ENCODE measurements around the gene LPAR5. TPM values are rescaled to one million over a fixed set of nuclear protein-coding genes. Genes with fewer than 3 reads are reported as not detected.

LPAR5 gene
- not detected in 2 replicates for total RNA-seq

DNA sequence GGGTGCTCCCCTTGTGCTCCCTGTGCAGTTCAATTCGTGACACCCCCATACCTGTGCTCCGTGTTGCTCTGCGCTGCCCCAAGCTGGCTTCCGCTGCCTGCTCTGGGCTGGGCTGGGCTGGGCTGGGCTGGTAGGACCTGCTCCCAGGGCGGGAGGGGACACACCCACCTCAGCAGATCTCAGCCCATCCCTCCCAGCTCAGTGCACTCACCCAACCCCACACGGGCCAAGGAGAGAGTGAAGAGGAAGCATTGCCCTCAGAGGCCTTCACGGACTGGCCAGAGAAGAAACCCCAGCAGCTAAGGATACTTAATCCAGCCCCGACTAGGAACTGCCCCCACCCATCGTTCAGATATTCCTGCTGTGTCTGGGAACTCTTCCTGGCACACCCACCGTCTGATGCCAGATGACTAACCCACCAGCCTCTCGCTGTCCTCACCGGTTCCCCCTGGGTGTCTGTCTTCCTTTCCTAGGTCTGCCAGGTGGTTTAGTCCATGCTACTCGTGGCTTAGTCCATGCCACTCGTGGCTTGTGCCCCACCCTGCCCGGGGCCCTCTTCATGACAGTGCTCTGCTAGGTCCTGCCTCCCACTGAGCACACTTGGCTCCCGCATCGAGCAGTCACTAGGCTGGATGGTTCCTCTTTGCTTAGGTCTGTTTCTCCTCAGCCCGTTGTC is at the start of gene LPAR5:
Gene LPAR5, minus strand, starts transcription at position 104 of the 676 bp plus-strand sequence. CDS start 14,711 bp downstream, outside the sequence.

GRCh38 chr12:6662906-6663742 is 27.4 kb upstream of the LPAR5 start, which contains the start of gene ING4:
ING4 (minus strand) TSS chr12:6663119; CDS start chr12:6663101, 18 bp downstream.

GRCh38 chr12:6647083-6647604 is 11.4 kb upstream of the LPAR5 start, which contains the start of gene ACRBP:
ACRBP (minus strand) TSS chr12:6647432; CDS start chr12:6647366, 66 bp downstream.

Other genes with a start within 250 kb of the LPAR5 start
- 0.09 and 0.14 TPM in 2 replicates for gene CD27, start 191.0 kb downstream of the LPAR5 start, total RNA-seq
- 8.5 and 11.8 TPM in 2 replicates for gene TAPBPL, start 183.9 kb downstream of the LPAR5 start, total RNA-seq
- 7.8 and 10.0 TPM in 2 replicates for gene VAMP1, start 165.3 kb downstream of the LPAR5 start, total RNA-seq
- gene MRPL51, start 142.7 kb downstream of the LPAR5 start, total RNA-seq = 143 and 163 TPM in 2 replicates
- gene NCAPD2, start 141.9 kb downstream of the LPAR5 start, total RNA-seq = 26.3 and 28.8 TPM in 2 replicates
- gene GAPDH, start 101.4 kb downstream of the LPAR5 start, total RNA-seq = 7,747 and 9,147 TPM in 2 replicates
- gene IFFO1, start 79.9 kb downstream of the LPAR5 start, total RNA-seq = 11.2 and 13.2 TPM in 2 replicates
- 9.8 and 17.4 TPM in 2 replicates for gene NOP2, start 67.7 kb downstream of the LPAR5 start, total RNA-seq
- 189 and 195 TPM in 2 replicates for gene CHD4, start 28.6 kb downstream of the LPAR5 start, total RNA-seq
- gene ACRBP, start 11.5 kb upstream of the LPAR5 start, total RNA-seq = 0.28 and 0.37 TPM in 2 replicates
- 27.2 and 34.4 TPM in 2 replicates for gene ING4, start 27.2 kb upstream of the LPAR5 start, total RNA-seq
- 6.8 and 10.4 TPM in 2 replicates for gene ZNF384, start 53.4 kb upstream of the LPAR5 start, total RNA-seq
- 0.09 TPM in 1 of 2 replicates, not detected in the other for gene PIANP, start 64.9 kb upstream of the LPAR5 start, total RNA-seq
- 78.9 and 89.7 TPM in 2 replicates for gene COPS7A, start 88.1 kb upstream of the LPAR5 start, total RNA-seq
- 106 and 115 TPM in 2 replicates for gene MLF2, start 117.2 kb upstream of the LPAR5 start, total RNA-seq
- 18.7 and 28.0 TPM in 2 replicates for gene PTMS, start 130.4 kb upstream of the LPAR5 start, total RNA-seq
- gene LAG3, start 136.6 kb upstream of the LPAR5 start, total RNA-seq = 0.14 and 0.18 TPM in 2 replicates
- gene CD4, start 153.6 kb upstream of the LPAR5 start, total RNA-seq = 0.28 and 0.43 TPM in 2 replicates
- gene GPR162, start 185.9 kb upstream of the LPAR5 start, total RNA-seq = 2.8 and 3.0 TPM in 2 replicates
- 78.9 and 105 TPM in 2 replicates for gene P3H3, start 192.4 kb upstream of the LPAR5 start, total RNA-seq
- 0.92 and 1.3 TPM in 2 replicates for gene GNB3, start 205.0 kb upstream of the LPAR5 start, total RNA-seq
- gene CDCA3, start 215.3 kb upstream of the LPAR5 start, total RNA-seq = 2.0 and 2.1 TPM in 2 replicates
- 71.1 and 76.5 TPM in 2 replicates for gene USP5, start 216.2 kb upstream of the LPAR5 start, total RNA-seq
- gene TPI1, start 231.6 kb upstream of the LPAR5 start, total RNA-seq = 1,608 and 1,630 TPM in 2 replicates
- 6.5 and 6.7 TPM in 2 replicates for gene SPSB2, start 237.3 kb upstream of the LPAR5 start, total RNA-seq

Measured in smooth muscle cell of bladder (primary cell).